Fibroblast of the aortic adventitia (primary cell): Measurements from ENCODE around the gene PLSCR1. TPM values are rescaled to one million over a fixed set of nuclear protein-coding genes. Genes with fewer than 3 reads are reported as not detected.
A peak's percentile ranks its signal among the peaks of the same experiment; 100 is the strongest.

Experiments used
- DNase-seq: peaks from one replicate; pipeline ENCODE4 v3.0.0-alpha.2; 2010; ENCODE audit warnings: low read depth
- H3K4me3 ChIP-seq: 2 replicates; pipeline ENCODE4 v1.5.1; 2011; ENCODE audit warnings: low read depth, mild to moderate bottlenecking, control low read depth, low read length, moderate library complexity
- CTCF ChIP-seq: IDR thresholded peaks from 2 replicates; pipeline ENCODE4 v1.5.1; 2011; ENCODE audit warnings: mild to moderate bottlenecking, low read length, control low read depth, inconsistent platforms; ENCODE audit not compliant: insufficient read depth
- total RNA-seq: library from RNA; depleted of rRNA; stranded (reverse); fragments of >200 nt; gene quantifications from 2 replicates; pipeline ENCODE4 v1.2.3, GENCODE V29; 2012; ENCODE audit warnings: low replicate concordance

Gene PLSCR1
- total RNA-seq, 1 donor = 97.4 TPM

- no peak overlapping the region for H3K4me3 ChIP-seq
- TF ChIP-seq CTCF = no peak
Measured at GRCh38 chr3:146581951-146582467, 37.6 kb upstream of the PLSCR1 start.

GRCh38 chr3:146581080-146581601 lies 36.7 kb upstream of the PLSCR1 start:
- no peak for TF ChIP-seq CTCF

More at GRCh38 chr3:146581951-146582467, 37.6 kb upstream of the PLSCR1 start:
- peak; percentile 52 for DNase-seq

GRCh38 chr3:146577662-146578061 lies 33.3 kb upstream of the PLSCR1 start:
- TF ChIP-seq CTCF = peak; percentile 30
- DNase-seq = peak; percentile 88
- H3K4me3 ChIP-seq = no peak overlapping the region

More at GRCh38 chr3:146581080-146581601, 36.7 kb upstream of the PLSCR1 start:
- no peak overlapping the region for H3K4me3 ChIP-seq
- DNase-seq = no peak

GRCh38 chr3:146575636-146576035 lies 31.2 kb upstream of the PLSCR1 start:
- H3K4me3 ChIP-seq = no peak overlapping the region
- DNase-seq = no peak
- no peak for TF ChIP-seq CTCF

- TF ChIP-seq CTCF = no peak
Measured at GRCh38 chr3:146574173-146574572, 29.8 kb upstream of the PLSCR1 start.

GRCh38 chr3:146569314-146569713 lies 24.9 kb upstream of the PLSCR1 start:
- no peak for DNase-seq
- TF ChIP-seq CTCF = no peak
- H3K4me3 ChIP-seq = no peak overlapping the region

More at GRCh38 chr3:146574173-146574572, 29.8 kb upstream of the PLSCR1 start:
- no peak overlapping the region for H3K4me3 ChIP-seq
- DNase-seq = no peak

GRCh38 chr3:146566138-146566537 lies 21.7 kb upstream of the PLSCR1 start:
- DNase-seq = no peak
- TF ChIP-seq CTCF = no peak
- no peak overlapping the region for H3K4me3 ChIP-seq
